Measurements from ENCODE around the gene OR10G3. TPM values are rescaled to one million over a fixed set of nuclear protein-coding genes. Genes with fewer than 3 reads are reported as not detected.
A peak's percentile ranks its signal among the peaks of the same experiment; 100 is the strongest.

The OR10G3 gene
- total and polyA plus RNA-seq, 2 experiments from 2014 or later, result not detected

DNA sequence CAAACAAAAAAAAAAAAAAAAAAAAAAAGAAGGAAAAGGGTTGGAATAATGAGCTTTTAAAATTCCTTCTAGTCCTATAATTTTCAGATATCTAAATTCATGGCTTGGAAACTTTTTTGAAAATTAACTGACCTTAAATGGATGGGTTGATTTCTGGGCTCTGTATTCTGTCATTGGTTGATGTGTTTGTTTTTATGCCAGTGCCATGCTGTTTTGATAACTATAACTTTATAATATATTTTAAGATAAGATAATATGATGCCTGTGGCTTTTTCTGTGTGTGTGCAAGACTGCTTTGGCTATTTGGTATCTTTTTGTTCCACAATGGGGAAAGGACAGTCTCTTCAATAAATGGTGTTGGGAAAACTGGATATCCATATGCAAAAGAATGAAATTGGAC is 7.3 kb downstream of the OR10G3 start (continued):
- TF ChIP-seq, protein P1, sequence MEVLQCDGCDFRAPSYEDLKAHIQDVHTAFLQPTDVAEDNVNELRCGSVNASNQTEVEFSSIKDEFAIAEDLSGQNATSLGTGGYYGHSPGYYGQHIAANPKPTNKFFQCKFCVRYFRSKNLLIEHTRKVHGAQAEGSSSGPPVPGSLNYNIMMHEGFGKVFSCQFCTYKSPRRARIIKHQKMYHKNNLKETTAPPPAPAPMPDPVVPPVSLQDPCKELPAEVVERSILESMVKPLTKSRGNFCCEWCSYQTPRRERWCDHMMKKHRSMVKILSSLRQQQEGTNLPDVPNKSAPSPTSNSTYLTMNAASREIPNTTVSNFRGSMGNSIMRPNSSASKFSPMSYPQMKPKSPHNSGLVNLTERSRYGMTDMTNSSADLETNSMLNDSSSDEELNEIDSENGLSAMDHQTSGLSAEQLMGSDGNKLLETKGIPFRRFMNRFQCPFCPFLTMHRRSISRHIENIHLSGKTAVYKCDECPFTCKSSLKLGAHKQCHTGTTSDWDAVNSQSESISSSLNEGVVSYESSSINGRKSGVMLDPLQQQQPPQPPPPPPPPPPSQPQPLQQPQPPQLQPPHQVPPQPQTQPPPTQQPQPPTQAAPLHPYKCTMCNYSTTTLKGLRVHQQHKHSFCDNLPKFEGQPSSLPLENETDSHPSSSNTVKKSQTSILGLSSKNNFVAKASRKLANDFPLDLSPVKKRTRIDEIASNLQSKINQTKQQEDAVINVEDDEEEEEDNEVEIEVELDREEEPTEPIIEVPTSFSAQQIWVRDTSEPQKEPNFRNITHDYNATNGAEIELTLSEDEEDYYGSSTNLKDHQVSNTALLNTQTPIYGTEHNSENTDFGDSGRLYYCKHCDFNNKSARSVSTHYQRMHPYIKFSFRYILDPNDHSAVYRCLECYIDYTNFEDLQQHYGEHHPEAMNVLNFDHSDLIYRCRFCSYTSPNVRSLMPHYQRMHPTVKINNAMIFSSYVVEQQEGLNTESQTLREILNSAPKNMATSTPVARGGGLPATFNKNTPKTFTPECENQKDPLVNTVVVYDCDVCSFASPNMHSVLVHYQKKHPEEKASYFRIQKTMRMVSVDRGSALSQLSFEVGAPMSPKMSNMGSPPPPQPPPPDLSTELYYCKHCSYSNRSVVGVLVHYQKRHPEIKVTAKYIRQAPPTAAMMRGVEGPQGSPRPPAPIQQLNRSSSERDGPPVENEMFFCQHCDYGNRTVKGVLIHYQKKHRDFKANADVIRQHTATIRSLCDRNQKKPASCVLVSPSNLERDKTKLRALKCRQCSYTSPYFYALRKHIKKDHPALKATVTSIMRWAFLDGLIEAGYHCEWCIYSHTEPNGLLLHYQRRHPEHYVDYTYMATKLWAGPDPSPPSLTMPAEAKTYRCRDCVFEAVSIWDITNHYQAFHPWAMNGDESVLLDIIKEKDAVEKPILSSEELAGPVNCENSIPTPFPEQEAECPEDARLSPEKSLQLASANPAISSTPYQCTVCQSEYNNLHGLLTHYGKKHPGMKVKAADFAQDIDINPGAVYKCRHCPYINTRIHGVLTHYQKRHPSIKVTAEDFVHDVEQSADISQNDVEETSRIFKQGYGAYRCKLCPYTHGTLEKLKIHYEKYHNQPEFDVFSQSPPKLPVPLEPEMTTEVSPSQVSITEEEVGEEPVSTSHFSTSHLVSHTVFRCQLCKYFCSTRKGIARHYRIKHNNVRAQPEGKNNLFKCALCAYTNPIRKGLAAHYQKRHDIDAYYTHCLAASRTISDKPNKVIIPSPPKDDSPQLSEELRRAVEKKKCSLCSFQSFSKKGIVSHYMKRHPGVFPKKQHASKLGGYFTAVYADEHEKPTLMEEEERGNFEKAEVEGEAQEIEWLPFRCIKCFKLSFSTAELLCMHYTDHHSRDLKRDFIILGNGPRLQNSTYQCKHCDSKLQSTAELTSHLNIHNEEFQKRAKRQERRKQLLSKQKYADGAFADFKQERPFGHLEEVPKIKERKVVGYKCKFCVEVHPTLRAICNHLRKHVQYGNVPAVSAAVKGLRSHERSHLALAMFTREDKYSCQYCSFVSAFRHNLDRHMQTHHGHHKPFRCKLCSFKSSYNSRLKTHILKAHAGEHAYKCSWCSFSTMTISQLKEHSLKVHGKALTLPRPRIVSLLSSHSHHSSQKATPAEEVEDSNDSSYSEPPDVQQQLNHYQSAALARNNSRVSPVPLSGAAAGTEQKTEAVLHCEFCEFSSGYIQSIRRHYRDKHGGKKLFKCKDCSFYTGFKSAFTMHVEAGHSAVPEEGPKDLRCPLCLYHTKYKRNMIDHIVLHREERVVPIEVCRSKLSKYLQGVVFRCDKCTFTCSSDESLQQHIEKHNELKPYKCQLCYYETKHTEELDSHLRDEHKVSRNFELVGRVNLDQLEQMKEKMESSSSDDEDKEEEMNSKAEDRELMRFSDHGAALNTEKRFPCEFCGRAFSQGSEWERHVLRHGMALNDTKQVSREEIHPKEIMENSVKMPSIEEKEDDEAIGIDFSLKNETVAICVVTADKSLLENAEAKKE (CRISPR knock-in tag; IDR thresholded peaks at IDR 0.05), result no peak
- TF ChIP-seq, protein P2, sequence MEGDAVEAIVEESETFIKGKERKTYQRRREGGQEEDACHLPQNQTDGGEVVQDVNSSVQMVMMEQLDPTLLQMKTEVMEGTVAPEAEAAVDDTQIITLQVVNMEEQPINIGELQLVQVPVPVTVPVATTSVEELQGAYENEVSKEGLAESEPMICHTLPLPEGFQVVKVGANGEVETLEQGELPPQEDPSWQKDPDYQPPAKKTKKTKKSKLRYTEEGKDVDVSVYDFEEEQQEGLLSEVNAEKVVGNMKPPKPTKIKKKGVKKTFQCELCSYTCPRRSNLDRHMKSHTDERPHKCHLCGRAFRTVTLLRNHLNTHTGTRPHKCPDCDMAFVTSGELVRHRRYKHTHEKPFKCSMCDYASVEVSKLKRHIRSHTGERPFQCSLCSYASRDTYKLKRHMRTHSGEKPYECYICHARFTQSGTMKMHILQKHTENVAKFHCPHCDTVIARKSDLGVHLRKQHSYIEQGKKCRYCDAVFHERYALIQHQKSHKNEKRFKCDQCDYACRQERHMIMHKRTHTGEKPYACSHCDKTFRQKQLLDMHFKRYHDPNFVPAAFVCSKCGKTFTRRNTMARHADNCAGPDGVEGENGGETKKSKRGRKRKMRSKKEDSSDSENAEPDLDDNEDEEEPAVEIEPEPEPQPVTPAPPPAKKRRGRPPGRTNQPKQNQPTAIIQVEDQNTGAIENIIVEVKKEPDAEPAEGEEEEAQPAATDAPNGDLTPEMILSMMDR (conservative IDR thresholded peaks at IDR 0.05; ENCODE audit: low read depth in 2 of 2), result no peak
- TF ChIP-seq STAT1 (IDR thresholded peaks at IDR 0.05; ENCODE audit: unreplicated experiment) (no peak), CREB1 (CRISPR knock-in tag; IDR thresholded peaks at IDR 0.05; ENCODE audit: low read depth) (no peak), POLR2AphosphoS5 (IDR thresholded peaks at IDR 0.05; ENCODE audit: low read depth) (no peak), ZNF114 (CRISPR knock-in tag; IDR thresholded peaks at IDR 0.05) (no peak), NANOG (IDR thresholded peaks at IDR 0.05; ENCODE audit: borderline replicate concordance) (no peak)

DNA sequence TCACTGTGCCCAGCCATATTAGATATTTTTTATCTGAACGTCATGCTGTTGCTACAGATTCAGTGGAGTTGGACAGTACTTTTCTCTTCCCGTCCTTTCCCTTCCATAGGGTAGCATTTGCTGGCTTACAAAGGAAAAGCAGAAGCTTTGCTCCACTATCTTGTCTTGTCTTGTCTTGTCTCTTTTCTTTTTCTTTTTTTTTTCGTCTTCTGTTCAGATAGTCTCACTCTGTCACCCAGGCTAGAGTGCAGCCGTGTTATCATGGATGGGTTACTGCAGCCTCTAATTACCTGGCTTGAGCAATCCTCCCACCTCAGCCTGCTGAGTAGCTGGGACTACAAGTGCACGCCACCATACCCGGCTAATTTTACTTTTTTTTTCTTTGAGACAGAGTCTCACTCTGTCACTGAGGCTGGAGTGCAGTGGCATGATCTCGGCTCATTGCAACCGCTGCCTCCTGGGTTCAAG is 21.1 kb downstream of the OR10G3 start:
- peaks cover 16% of the 10 kb centered on the region for H3K27me3 Mint-ChIP-seq (ENCODE audit: insufficient read depth, low read depth, poor library complexity)
- H3K27ac Mint-ChIP-seq, result peak overlapping the region; percentile 90
- H3K4me3 Mint-ChIP-seq, result no peak overlapping the region
- H3K4me1 ChIP-seq (ENCODE audit: insufficient read depth), result peaks cover 9% of the 10 kb centered on the region; the same call in 1 of the 2 replicates
- no peak overlapping the region for H3K4me2 ChIP-seq
- ATAC-seq (no peak), DNase-seq (ENCODE audit: low spot score) (peak; percentile 20)
- no peaks in the 10 kb centered on the region for H3K9me2 ChIP-seq (ENCODE audit: insufficient read depth)
- no peaks in the 10 kb centered on the region for H4K20me1 ChIP-seq (replicated peaks; ENCODE audit: insufficient read depth)
- H3K36me3 Mint-ChIP-seq (ENCODE audit: low read depth), result no peaks in the 10 kb centered on the region
- TF ChIP-seq, protein P1 (CRISPR knock-in tag; IDR thresholded peaks at IDR 0.05), result no peak
- peaks cover 2% of the 10 kb centered on the region; the same call in 1 of the 3 replicates for H3K9me3 Mint-ChIP-seq
- no peaks in the 10 kb centered on the region for H3K79me2 ChIP-seq (replicated peaks; ENCODE audit: insufficient read depth)
- peaks cover 25% of the 10 kb centered on the region for H3K4me1 Mint-ChIP-seq
- no peaks in the 10 kb centered on the region for H3K36me3 ChIP-seq (ENCODE audit: insufficient read depth)
- no peaks in the 10 kb centered on the region for H3K27me3 ChIP-seq (ENCODE audit: insufficient read depth)
- no peak overlapping the region; the same call in none of the 2 replicates for H2AFZ ChIP-seq
- H3K27ac ChIP-seq (ENCODE audit: low read depth), result peak overlapping the region; percentile 90; the same call in 1 of the 2 replicates
- no peak overlapping the region for H3K4me3 ChIP-seq
- H3F3A ChIP-seq (replicated peaks; ENCODE audit: low read depth), result peaks cover 3% of the 10 kb centered on the region; the same call in 1 of the 2 replicates

All from GM23338 (cell line).